Measurements from ENCODE around the gene ACOT11.

ACOT11 gene

DNA sequence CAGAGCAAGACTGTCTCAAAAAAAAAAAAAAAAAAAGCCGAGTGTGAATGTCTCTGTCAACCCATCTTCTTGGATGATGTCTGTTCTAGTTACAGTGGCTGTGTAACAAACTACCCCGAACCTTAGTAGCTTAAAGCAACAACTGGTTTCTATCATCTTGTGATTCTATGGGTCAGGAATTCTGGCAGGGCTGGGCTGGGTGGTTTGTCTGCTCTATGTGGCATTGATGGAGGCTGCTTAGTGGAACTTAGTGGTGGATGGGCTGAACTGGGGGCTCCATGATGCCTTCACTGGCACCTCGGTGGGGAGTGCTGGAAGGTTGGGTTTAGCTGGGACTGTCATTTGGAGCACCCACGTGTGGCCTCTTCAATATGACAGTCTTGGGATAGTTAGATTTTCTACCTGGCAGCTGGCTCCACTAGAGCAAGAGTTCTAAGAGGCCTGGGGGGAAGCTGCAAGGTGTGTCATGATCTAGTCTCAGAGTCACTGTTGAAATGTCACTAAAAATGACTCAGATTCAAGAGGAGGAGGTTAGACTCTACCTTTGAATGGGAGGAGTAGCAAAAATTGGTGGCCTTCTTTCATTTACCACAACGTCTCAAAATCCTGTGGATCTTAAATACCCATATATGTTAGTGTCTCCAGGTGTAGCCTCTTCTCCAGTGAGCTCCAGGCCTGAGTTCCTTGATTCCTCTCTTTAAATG lies 18.6 kb downstream of the ACOT11 start:
- no peak for DNase-seq

GRCh38 chr1:54567961-54568360 lies 19.9 kb downstream of the ACOT11 start:
- DNase-seq, result no peak

DNA sequence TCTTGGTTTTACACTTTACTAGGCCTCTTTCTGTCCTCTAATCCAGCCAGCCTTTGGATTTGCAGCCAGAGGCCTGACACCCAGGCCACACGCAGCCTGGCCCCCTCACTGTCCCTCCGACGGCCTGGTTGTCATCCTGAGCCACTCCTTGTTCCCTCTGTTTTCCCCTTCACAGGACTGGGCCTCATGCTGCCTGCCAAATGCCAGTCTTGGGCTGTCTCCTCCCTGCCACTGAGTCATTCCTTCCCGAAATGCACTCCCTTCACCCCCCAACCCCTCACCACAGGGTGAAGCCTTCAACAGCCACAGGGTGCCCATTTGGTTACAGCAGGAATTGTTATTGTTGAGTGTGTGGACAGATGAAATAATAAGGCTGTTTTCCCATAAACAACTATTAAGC lies 21.3 kb downstream of the ACOT11 start:
- DNase-seq, result no peak

DNA sequence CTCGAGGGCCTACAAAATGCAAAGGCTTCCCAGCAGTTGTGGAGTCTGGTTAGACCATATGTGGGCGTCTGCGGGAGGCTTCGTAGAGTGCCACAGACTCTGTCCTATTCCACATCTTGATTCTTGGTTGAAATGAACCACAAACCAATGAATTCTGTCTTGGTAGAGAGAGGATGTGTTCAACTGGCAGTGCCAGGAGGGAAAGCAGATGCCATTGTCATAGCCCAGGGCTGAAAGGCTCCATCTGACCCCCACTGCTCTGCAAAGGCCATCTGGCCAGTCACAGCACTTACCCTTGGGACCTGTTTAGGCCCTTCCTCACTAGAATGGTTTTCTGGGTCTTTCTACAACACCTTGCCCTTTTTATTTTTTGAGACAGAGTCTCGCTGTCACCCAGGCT lies 22.1 kb downstream of the ACOT11 start:
- DNase-seq, result no peak

GRCh38 chr1:54571326-54571725 lies 23.3 kb downstream of the ACOT11 start:
- no peak for DNase-seq

- DNase-seq, result no peak
These were observed 23.9 kb downstream of the ACOT11 start for GRCh38 chr1:54571803-54572541.

DNA sequence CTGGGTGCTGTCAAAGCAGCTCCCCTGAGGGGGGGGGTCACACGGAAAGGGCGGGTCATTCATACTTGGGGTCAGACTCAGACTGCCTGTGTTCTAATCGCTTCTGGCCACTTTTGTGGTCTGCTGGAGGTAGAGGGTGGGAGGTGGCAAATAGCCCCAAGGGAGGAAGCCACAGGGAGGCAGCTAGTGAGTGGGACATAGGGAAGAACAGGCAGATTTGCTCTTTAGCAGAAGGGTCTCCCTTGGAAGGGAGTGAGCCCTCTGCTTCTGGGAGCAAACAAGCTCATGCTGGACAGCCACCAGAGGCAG lies 24.5 kb downstream of the ACOT11 start:
- DNase-seq, result no peak

DNA sequence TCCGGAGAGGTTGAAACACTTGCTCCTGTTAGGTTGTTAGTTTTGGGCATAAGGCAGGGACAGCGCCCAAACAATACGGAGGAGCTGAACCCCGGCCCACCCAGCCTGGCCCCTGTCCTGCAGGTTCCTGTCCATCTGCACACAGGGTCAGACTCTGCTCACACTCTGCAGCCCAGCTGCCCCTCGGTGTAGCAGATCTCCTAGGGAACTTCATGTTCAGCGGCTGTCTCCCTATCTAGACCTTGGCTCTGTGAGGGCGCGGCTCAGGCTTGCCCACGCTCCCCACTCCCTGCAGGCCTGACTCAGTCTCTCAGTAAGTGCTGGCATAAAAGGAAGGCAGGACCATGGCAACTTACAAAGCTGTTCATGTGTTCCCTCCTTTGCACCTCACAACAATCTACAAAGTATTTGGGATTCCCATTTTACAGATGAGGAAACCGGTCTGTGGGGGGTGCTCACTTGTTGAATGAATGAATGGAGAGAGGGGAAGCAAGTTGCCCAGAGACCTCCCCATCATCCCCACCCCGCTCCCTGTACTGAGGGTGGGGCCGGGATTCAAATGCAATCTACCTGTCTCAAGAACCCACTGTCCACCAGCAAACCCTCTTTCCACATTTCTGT lies 26.2 kb downstream of the ACOT11 start:
- no peak for DNase-seq

- DNase-seq, result no peak
These were observed 27.1 kb downstream of the ACOT11 start for GRCh38 chr1:54575161-54575560.

GRCh38 chr1:54575605-54576290 lies 27.7 kb downstream of the ACOT11 start:
- no peak for DNase-seq

DNA sequence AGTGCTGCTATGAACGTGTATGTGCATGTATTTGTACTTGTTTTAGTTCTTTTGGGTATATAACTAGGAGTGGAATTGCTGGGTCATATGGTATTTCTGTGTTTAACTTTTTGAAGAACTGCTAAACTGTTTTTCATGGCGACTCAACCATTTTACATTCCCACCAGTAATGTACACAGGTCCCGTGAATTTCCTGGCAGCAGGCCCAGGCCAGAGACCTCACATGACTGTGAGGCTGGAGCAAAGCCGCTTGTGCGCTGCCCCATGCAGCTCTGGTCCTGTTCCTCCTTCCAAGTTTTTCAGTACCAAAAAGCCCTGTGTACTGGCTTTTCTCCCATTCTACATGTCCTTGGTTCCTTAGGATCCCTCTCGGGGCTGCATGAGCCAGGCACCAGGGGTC lies 29.6 kb downstream of the ACOT11 start:
- no peak for DNase-seq

DNA sequence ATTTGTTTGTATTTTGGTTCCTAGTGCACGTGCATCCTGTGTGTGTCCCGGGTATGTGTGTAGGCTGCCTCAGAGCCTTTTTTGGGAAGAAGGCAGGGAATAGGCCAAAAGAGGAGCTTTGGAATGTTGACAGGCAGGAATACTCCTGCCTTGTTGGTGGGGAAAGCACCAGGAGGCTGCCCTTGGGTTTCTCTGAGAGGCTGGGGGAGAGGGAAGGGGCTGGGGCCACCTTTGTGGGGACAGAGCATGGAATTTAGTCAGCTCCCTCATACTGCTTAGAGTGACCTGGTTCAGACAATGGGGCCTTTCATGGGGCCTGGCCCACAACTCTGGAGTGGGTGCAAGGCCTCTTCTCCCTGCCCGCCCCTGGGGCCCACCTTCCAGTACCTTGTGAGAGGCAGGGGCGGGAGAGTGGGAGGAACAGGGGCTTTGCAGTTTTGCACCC lies 31.3 kb downstream of the ACOT11 start:
- DNase-seq, result no peak

GRCh38 chr1:54580856-54581550 lies 33.0 kb downstream of the ACOT11 start:
- no peak for DNase-seq

DNA sequence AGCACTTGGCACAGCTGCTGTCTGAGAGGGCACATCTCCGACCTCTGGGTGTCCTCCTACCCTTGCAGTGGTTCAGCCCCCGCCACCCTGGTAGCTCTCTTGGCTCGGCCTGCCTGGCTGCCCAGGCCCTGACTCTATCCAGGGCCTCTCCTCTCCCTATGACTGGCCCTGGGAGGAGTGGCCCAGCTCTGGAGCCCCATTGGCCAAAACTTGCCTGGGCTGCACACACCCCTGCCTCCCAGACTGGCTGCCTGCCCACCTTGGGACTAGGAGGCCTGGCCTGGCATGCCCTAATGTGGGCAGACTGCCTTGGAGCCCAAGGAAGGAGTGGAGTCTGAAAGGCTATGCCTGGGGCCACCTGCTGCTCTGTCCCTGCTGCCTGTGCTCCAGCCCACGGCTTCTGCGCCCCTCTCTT lies 33.6 kb downstream of the ACOT11 start:
- no peak for DNase-seq

DNA sequence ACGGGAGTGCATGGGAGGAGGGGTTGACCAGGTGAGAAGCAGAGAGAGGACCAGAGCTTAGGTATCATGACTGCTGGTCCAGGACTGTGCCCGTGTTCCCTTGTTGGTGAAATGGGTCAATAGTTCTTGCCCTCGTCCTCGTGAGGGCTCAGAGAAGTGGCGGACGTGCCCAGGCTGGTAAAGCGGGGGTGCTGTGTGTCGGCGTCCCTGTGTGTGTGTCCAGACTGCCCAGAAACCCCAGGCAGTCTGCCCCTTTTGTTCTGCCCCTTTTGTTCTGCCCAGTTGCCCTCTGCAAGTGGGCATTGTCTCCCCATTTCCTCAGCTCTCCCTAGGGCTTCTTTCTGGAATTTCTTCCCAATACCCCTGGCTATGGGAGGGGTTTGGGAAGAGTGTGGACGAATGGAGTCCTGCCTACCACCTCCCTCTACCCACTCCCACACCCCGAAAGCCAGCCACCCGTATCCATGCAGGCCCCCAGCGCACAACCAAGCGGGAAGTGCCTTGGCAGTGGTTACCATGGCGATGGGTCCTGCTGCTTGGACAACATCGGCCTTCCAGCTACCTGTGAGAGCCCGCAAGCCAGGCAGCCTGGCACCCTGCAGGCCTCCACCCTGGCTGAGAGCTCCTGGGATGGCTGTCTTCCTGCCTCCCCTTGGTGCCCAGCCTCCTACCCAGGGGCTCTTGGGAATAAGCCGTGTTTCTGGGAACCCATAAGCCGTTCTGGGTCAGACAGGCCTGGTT lies 34.7 kb downstream of the ACOT11 start:
- DNase-seq, result no peak

DNA sequence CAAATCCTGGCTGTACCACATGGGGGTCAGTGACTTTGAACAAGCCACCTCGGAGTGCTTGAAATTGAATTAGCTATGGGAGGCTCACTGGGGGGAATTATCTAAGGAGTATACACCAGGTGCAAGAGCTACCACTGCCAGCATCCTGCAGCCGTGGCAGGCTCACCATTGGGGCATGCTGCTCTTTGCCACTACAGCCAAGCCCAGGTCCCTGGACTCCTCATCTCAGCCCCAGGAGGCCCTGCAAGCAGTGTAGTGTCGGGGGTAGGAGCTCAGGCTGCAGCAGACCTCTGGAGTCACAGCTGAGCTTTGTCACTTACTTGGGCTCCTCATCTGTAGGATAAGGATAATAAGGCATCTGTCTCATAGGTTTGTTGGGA lies 35.3 kb downstream of the ACOT11 start:
- DNase-seq, result no peak

DNA sequence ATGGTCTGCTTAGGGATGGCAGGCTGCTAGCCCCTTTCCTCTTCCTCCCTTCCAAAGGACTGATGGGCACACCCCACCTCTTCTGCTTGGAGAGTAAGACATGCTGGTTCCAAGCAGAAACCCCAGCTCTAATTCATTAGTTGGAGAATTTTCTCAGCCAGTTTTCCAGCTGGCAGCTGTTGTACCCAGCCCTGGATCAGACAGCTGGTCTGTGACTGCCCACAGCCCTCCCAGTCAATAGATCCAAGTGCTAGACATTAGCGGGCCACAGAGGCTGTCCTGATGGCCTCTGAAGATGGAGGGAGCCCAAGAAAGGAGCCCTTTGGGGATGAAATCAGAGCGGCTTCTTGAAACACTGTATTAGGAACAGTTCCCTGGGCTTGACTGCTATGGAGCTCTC lies 35.8 kb downstream of the ACOT11 start:
- no peak for DNase-seq

DNA sequence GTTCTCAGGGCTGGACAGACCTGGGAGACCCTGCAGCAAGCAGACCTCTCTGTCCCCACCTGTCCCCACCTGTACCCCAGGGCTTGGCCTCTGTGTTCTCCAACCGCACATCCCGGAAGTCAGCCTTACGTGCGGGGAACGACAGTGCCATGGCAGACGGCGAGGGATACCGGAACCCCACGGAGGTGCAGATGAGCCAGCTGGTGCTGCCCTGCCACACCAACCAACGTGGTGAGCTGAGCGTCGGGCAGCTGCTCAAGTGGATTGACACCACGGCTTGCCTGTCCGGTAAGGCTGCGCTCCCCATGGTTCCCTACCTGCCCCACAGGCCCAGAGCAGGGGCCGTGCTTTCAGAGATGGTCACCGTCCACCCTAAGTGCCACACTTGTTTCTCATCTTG lies 36.5 kb downstream of the ACOT11 start:
- no peak for DNase-seq

GRCh38 chr1:54585181-54586066 lies 37.4 kb downstream of the ACOT11 start:
- no peak for DNase-seq

DNA sequence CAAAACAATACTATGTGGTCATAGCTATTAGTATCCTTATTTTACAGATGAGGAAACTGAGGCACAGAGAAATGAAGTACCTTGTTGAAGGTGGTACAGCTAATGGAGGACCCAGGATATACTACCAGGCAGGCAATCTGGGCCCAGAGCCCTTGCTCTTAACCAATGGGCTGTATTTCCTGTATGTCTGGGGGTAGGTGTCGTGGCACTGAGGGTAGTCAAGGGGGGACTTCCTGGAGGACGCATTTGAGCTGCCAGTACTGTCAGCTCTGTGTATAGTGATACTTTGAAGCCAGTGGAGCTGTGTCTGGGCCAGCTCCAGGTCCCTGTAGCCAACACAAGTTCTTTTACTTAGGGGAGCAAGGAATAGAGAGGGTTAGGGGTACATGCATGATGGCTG lies 40.3 kb downstream of the ACOT11 start:
- no peak for DNase-seq

- DNase-seq, result no peak
These were observed 43.2 kb downstream of the ACOT11 start for GRCh38 chr1:54591127-54591756.

Measured in CD4-positive, alpha-beta T cell treated with Interleukin-17A for 4 hours (primary cell).